HG02798 (cell line): ENCODE results near the gene YEATS4.

Experiments
- ATAC-seq: cut with Tn5 transposase; IDR thresholded peaks from one replicate; pipeline ENCODE4 v1.9.1; 2021; ENCODE audit warnings: mild to moderate bottlenecking; ENCODE audit not compliant: unreplicated experiment, poor library complexity

The YEATS4 gene

DNA sequence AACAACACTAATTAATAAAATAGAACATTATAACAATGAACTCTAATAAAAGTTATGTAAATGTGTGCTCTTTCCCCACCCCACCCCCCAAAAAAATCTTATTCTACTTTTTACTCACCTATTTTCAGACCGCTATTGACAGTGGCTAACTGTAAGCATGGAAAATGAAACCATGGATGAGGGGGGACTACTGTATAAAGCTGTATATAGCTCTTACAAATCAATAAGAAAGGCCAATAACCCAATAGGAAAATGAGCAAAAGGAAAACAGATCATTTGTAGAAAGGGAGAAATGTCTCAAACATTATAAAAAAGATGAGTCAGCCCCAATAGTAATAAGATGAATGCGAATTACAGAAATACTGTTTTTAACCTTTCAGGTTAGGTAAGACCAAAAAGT is 27.4 kb downstream of the YEATS4 start:
- no peak for ATAC-seq

DNA sequence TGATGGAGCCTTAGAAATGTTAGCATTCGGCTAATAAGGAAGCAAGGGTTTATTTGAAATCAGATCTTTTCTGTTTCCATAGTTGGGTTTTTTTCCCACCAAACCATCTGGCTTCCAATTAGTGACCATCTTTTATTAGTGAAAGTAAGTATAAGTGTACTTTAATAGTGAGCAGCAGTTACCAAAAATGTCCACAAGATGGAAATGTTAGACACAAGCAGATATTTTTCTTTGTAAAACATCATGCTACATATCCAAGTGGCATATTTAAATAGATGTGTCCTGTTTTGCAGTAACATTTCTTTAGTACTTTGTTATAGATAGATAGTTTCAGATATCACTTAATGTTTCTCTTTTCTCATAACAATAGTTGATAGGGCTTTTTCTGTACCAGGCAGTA is 28.8 kb downstream of the YEATS4 start:
- ATAC-seq, result no peak

- ATAC-seq, result no peak
Observed at GRCh38 chr12:69389831-69390230, 30.3 kb downstream of the YEATS4 start.

- ATAC-seq, result no peak
Observed at GRCh38 chr12:69392179-69392928, 32.8 kb downstream of the YEATS4 start.

GRCh38 chr12:69396041-69396440 is 36.5 kb downstream of the YEATS4 start:
- ATAC-seq, result no peak

GRCh38 chr12:69396963-69397362 is 37.4 kb downstream of the YEATS4 start:
- ATAC-seq, result no peak

DNA sequence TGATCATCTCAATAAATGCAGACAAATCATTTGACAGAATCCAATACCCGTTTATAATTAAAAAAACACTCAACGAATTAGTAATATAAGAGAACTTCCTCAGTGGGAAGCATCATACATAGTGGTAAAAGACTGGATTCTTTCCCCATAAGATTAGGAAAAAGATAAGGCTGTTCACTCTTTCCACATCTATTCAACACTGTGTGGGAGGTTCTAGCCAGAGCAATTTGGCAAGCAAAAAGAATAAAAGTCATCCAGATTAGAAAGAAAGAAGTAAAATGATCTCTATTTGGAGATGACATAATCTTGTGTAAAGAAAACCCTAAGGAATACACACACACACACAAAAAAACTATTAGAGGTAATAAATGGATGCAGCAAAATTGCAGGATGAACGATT is 38.4 kb downstream of the YEATS4 start:
- no peak for ATAC-seq

GRCh38 chr12:69401940-69402339 is 42.4 kb downstream of the YEATS4 start:
- ATAC-seq, result no peak

GRCh38 chr12:69404851-69405565 is 45.5 kb downstream of the YEATS4 start:
- ATAC-seq, result no peak

DNA sequence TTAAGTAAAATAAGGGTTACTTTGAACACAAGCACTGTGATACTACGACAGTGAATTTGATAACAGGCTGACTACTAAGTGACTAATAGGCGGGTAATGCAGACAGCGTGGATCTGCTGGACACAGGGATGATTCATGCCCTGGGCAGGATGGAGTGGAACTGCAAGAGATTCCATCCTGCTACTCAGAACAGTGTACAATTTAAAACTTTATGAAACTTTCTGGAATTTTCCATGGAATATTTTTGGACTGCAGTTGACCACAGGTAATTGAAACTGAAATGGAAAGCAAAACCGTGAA is 46.0 kb downstream of the YEATS4 start:
- no peak for ATAC-seq

DNA sequence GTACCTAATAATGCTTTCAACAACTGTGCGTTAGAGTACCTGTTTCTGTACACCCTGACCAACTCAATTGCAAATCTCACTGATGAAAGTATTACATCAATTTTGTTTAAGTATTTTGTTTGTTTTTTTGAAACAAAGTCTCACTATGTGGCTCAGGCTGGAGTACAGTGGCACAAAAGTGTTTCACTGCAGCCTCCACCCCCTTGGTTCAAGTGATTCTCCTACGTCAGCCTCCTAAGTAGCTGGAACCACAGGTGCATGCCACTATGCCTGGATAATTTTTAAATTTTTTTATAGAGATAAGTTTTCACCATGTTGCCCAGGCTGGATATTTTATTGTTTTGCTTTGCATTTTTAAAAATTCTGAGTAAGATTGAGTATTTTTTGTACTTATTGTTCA is 46.7 kb downstream of the YEATS4 start:
- ATAC-seq, result no peak

DNA sequence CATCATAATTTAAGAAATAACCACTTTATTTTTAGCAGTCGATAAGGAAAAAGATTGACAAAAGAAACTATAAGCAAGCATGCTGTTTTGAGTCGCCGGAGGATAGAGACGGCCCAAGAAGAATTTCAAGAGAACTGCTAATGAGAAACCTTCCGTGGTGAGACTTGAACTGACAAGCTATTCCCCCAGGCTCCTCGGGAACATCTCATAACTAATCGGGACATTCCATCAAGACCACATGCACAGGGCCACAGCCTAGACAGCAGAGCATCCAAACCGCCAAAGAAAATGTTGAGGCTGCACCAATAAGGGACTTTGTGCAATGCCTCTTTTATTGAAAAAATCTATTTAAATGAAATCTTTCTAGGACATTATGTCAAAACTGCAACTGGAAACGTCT is 51.0 kb downstream of the YEATS4 start:
- ATAC-seq, result no peak

- no peak for ATAC-seq
Observed at GRCh38 chr12:69412655-69413054, 53.1 kb downstream of the YEATS4 start.

GRCh38 chr12:69415471-69416275 is 56.1 kb downstream of the YEATS4 start:
- ATAC-seq, result no peak

- no peak for ATAC-seq
Observed at GRCh38 chr12:69417231-69417630, 57.7 kb downstream of the YEATS4 start.

DNA sequence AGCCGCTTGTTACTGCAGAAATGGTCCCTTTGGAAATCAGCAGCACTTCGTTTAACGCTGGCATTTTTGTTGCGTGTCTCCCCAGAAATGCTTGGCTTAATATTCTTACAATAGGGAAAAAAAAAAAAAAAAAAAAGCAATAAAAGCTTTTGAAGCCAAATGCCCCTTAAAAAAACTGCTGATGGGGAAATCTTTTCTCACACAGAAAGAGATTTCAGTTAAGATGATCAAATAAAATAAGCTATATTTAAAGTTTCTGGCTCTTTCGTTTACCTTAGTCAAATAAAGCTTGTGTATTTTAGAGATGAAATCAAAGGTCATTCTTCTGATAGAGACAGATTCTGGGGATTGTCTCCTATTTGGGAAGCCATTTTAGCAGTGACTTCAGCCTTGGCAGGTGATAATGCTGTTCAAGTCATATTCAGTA is 58.2 kb downstream of the YEATS4 start:
- ATAC-seq, result no peak

GRCh38 chr12:69419701-69420100 is 60.2 kb downstream of the YEATS4 start:
- ATAC-seq, result no peak

DNA sequence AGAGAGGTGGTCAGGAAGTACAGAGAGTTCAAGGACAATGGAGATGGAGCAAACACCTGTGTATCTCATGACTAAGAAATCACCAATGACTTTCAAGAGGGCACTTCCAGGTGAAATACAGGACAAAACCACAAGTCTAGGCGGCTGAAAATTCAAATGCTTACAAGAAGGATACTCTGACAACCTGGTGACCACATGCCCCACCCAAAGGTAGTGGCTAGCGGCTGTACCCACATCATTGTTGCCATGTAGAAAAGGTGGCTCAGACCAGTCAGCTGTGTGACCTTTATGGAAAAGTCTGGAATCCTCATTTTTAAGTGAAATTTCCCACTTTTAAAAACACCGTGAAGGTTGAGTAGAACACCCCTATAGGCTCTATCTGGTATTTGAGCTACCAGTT is 62.0 kb downstream of the YEATS4 start:
- no peak for ATAC-seq

- no peak for ATAC-seq
Observed at GRCh38 chr12:69423037-69423905, 63.7 kb downstream of the YEATS4 start.

GRCh38 chr12:69425417-69425816 is 65.9 kb downstream of the YEATS4 start:
- no peak for ATAC-seq
